WTC11 (cell line): ENCODE data around the gene ORM1. TPM values are rescaled to one million over a fixed set of nuclear protein-coding genes. Genes with fewer than 3 reads are reported as not detected.

Experiments
- ATAC-seq: fragments of 200-7000 bp; cut with Tn5 transposase; 2 replicates; pipeline ENCODE4 v1.10.0; 2021; ENCODE audit warnings: mild to moderate bottlenecking, moderate library complexity
- CTCF ChIA-PET: fragments of 300-600 bp; sonication (Branson Sonifier 250); formaldehyde crosslinking; loops from one replicate; lab custom pipeline; 2021; ENCODE audit warnings: antibody characterized with exemption; lab: Charles Lee
- POLR2A ChIA-PET: fragments of 350-600 bp; sonication (Branson Sonifier 250); formaldehyde crosslinking; loops from one replicate; lab custom pipeline; 2021; ENCODE audit warnings: antibody characterized with exemption; lab: Charles Lee
- DNase-seq: peaks from one replicate; pipeline ENCODE4 v3.0.0; 2021; ENCODE audit warnings: low spot score
- H3K27ac Mint-ChIP-seq: 2 replicates; pipeline ENCODE4 v1.8.0; 2021; ENCODE audit warnings: mixed read lengths
- H3K27me3 Mint-ChIP-seq: 2 replicates; pipeline ENCODE4 v1.8.0; 2021; ENCODE audit warnings: low read depth, mild to moderate bottlenecking, moderate library complexity, mixed read lengths
- H3K36me3 Mint-ChIP-seq: 2 replicates; pipeline ENCODE4 v1.8.0; 2021; ENCODE audit warnings: mixed read lengths
- H3K4me1 Mint-ChIP-seq: 2 replicates; pipeline ENCODE4 v1.8.0; 2022; ENCODE audit warnings: mixed read lengths
- H3K4me3 Mint-ChIP-seq: 2 replicates; pipeline ENCODE4 v1.8.0; 2021; ENCODE audit warnings: mild to moderate bottlenecking, moderate library complexity, mixed read lengths
- H3K9me3 Mint-ChIP-seq: 2 replicates; pipeline ENCODE4 v1.8.0; 2021; ENCODE audit warnings: mixed read lengths
- AFF4 ChIP-seq: sonication (generic); formaldehyde crosslinking; IDR thresholded peaks from 2 replicates; pipeline ENCODE4 v1.8.1; 2023; ENCODE audit warnings: mild to moderate bottlenecking, missing genetic modification reagents, borderline replicate concordance
- ATF6 ChIP-seq: sonication (generic); formaldehyde crosslinking; IDR thresholded peaks from 2 replicates; pipeline ENCODE4 v1.8.1; 2023; ENCODE audit warnings: mild to moderate bottlenecking, missing genetic modification reagents
- CREB1 ChIP-seq: sonication (generic); formaldehyde crosslinking; IDR thresholded peaks from 2 replicates; pipeline ENCODE4 v1.8.0; 2023; ENCODE audit warnings: mild to moderate bottlenecking, missing genetic modification reagents
- ELF4 ChIP-seq: sonication (generic); formaldehyde crosslinking; IDR thresholded peaks from 2 replicates; pipeline ENCODE4 v1.8.1; 2022; ENCODE audit warnings: low read depth, mild to moderate bottlenecking, moderate library complexity, missing genetic modification reagents
- ESRRA ChIP-seq: sonication (generic); formaldehyde crosslinking; IDR thresholded peaks from 2 replicates; pipeline ENCODE4 v1.8.1; 2022; ENCODE audit warnings: mild to moderate bottlenecking, missing genetic modification reagents, borderline replicate concordance
- ETV6 ChIP-seq: sonication (generic); formaldehyde crosslinking; IDR thresholded peaks from 2 replicates; pipeline ENCODE4 v1.8.1; 2022; ENCODE audit warnings: mild to moderate bottlenecking, missing genetic modification reagents
- FOXP1 ChIP-seq: sonication (generic); formaldehyde crosslinking; IDR thresholded peaks from 2 replicates; pipeline ENCODE4 v1.8.0; 2022; ENCODE audit warnings: missing genetic modification reagents, mild to moderate bottlenecking, moderate library complexity, borderline replicate concordance
- GABPB1 ChIP-seq: sonication (generic); formaldehyde crosslinking; IDR thresholded peaks from 2 replicates; pipeline ENCODE4 v1.8.1; 2023; ENCODE audit warnings: mild to moderate bottlenecking, missing genetic modification reagents
- GTF2I ChIP-seq: fragments of 250-450 bp; sonication (Bioruptor Pico); conservative IDR thresholded peaks from 2 replicates; pipeline ENCODE4 v1.4.0; 2021; ENCODE audit warnings: mild to moderate bottlenecking
- HMGA2 ChIP-seq: fragments of 250-450 bp; sonication (Bioruptor Pico); IDR thresholded peaks from 2 replicates; pipeline ENCODE4 v1.4.0; 2021; ENCODE audit warnings: mild to moderate bottlenecking, moderate library complexity
- JAZF1 ChIP-seq: fragments of 250-450 bp; sonication (Bioruptor Pico); IDR thresholded peaks from 2 replicates; pipeline ENCODE4 v1.9.0; 2021; ENCODE audit warnings: moderate library complexity, mild to moderate bottlenecking, inconsistent platforms
- JUN ChIP-seq: sonication (generic); formaldehyde crosslinking; IDR thresholded peaks from 2 replicates; pipeline ENCODE4 v1.8.0; 2023; ENCODE audit warnings: mild to moderate bottlenecking, missing genetic modification reagents
- NR2C2 ChIP-seq: sonication (generic); formaldehyde crosslinking; IDR thresholded peaks from 2 replicates; pipeline ENCODE4 v1.8.0; 2022; ENCODE audit warnings: mild to moderate bottlenecking, missing genetic modification reagents
- RORB ChIP-seq: fragments of 250-450 bp; sonication (Bioruptor Pico); IDR thresholded peaks from 2 replicates; pipeline ENCODE4 v1.9.0; 2021; ENCODE audit warnings: mild to moderate bottlenecking
- TEAD4 ChIP-seq: sonication (generic); formaldehyde crosslinking; IDR thresholded peaks from 2 replicates; pipeline ENCODE4 v1.8.0; 2022; ENCODE audit warnings: mild to moderate bottlenecking, missing genetic modification reagents
- USF2 ChIP-seq: sonication (generic); formaldehyde crosslinking; IDR thresholded peaks from 2 replicates; pipeline ENCODE4 v1.8.1; 2023; ENCODE audit warnings: mild to moderate bottlenecking, missing genetic modification reagents, moderate library complexity
- ZNF317 ChIP-seq: sonication (generic); formaldehyde crosslinking; IDR thresholded peaks from 2 replicates; pipeline ENCODE4 v1.8.1; 2023; ENCODE audit warnings: low read depth, mild to moderate bottlenecking, moderate library complexity, missing genetic modification reagents, borderline replicate concordance
- ZSCAN18 ChIP-seq: fragments of 250-450 bp; sonication (Bioruptor Pico); IDR thresholded peaks from 2 replicates; pipeline ENCODE4 v2.1.2; 2022; ENCODE audit warnings: mild to moderate bottlenecking, moderate library complexity
- total RNA-seq: library from RNA; stranded (reverse); gene quantifications from 3 replicates; pipeline ENCODE4 v1.2.3, GENCODE V29; 2021
- TF ChIP-seq, protein P1 (sequence below): sonication (generic); formaldehyde crosslinking; IDR thresholded peaks from 2 replicates; pipeline ENCODE4 v1.8.1; 2022; ENCODE audit warnings: missing genetic modification reagents, borderline replicate concordance
- TF ChIP-seq, protein P2 (sequence below): fragments of 250-450 bp; sonication (Bioruptor Pico); IDR thresholded peaks from 2 replicates; pipeline ENCODE4 v1.9.0; 2021; ENCODE audit warnings: mild to moderate bottlenecking
- TF ChIP-seq, protein P3 (sequence below): sonication (generic); formaldehyde crosslinking; IDR thresholded peaks from 2 replicates; pipeline ENCODE4 v1.8.0; 2022; ENCODE audit warnings: mild to moderate bottlenecking, missing genetic modification reagents

The ORM1 gene
- total RNA-seq, 1 experiment from 2014 or later = 3.9 TPM

GRCh38 chr9:114288193-114289091 is 34.5 kb upstream of the ORM1 start:
- peaks cover 26% of the 10 kb centered on the region for H3K36me3 Mint-ChIP-seq
- TF ChIP-seq, protein P1, sequence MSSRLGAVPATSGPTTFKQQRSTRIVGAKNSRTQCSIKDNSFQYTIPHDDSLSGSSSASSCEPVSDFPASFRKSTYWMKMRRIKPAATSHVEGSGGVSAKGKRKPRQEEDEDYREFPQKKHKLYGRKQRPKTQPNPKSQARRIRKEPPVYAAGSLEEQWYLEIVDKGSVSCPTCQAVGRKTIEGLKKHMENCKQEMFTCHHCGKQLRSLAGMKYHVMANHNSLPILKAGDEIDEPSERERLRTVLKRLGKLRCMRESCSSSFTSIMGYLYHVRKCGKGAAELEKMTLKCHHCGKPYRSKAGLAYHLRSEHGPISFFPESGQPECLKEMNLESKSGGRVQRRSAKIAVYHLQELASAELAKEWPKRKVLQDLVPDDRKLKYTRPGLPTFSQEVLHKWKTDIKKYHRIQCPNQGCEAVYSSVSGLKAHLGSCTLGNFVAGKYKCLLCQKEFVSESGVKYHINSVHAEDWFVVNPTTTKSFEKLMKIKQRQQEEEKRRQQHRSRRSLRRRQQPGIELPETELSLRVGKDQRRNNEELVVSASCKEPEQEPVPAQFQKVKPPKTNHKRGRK (CRISPR knock-in tag) = no peak
- 0 out of 2 replicates have a peak, but pooled peaks have one; percentile 48 for TF ChIP-seq FOXP1 (CRISPR knock-in tag)
- no peak for TF ChIP-seq TEAD4 (CRISPR knock-in tag)
- ATAC-seq (peak; percentile 53), DNase-seq (peak; percentile 43)
- CTCF ChIA-PET = interaction anchor here (0.7 to 9.0 kb wide), 11 partner anchors 24 to 630 kb away, joined by 3 to 232 read pairs (median 5); partner anchors contain the start of genes COL27A1 and KIF12
- no peaks in the 10 kb centered on the region for H3K27me3 Mint-ChIP-seq
- H3K9me3 Mint-ChIP-seq = peaks cover 4% of the 10 kb centered on the region; the same call in 1 of the 2 replicates
- no peak overlapping the region for H3K4me3 Mint-ChIP-seq
- H3K4me1 Mint-ChIP-seq = peaks cover 7% of the 10 kb centered on the region
- H3K27ac Mint-ChIP-seq = peak overlapping the region; percentile 68; the same call in 1 of the 2 replicates
- POLR2A ChIA-PET = no interaction called here

- DNase-seq = no peak
- CTCF ChIA-PET = interaction anchor here (0.8 to 9.0 kb wide), 5 partner anchors 134 to 631 kb away, joined by 3 to 232 read pairs (median 49); partner anchors contain the start of genes COL27A1 and KIF12
- no peak for TF ChIP-seq AFF4
- TF ChIP-seq, protein P2, sequence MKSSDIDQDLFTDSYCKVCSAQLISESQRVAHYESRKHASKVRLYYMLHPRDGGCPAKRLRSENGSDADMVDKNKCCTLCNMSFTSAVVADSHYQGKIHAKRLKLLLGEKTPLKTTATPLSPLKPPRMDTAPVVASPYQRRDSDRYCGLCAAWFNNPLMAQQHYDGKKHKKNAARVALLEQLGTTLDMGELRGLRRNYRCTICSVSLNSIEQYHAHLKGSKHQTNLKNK (CRISPR knock-in tag) = no peak
- TF ChIP-seq, protein P1 (CRISPR knock-in tag) = no peak
- no peak for TF ChIP-seq HMGA2 (CRISPR knock-in tag)
- TF ChIP-seq RORB (CRISPR knock-in tag) = no peak
- TF ChIP-seq ELF4 (CRISPR knock-in tag) = no peak
- no peak for TF ChIP-seq ESRRA
- TF ChIP-seq ETV6 (CRISPR knock-in tag) = no peak
- no peak for TF ChIP-seq GTF2I
- no peak for TF ChIP-seq ZNF317
- TF ChIP-seq NR2C2 (CRISPR knock-in tag) = no peak
- TF ChIP-seq ATF6 = no peak
- no peak for TF ChIP-seq CREB1 (CRISPR knock-in tag)
- TF ChIP-seq, protein P3, sequence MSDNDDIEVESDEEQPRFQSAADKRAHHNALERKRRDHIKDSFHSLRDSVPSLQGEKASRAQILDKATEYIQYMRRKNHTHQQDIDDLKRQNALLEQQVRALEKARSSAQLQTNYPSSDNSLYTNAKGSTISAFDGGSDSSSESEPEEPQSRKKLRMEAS (CRISPR knock-in tag) = no peak
- no peak for TF ChIP-seq GABPB1 (CRISPR knock-in tag)
- no peak for TF ChIP-seq USF2 (CRISPR knock-in tag)
- no peak for TF ChIP-seq JUN (CRISPR knock-in tag)
- no peak for TF ChIP-seq JAZF1 (CRISPR knock-in tag)
- no peak for TF ChIP-seq ZSCAN18
Measured at GRCh38 chr9:114289106-114289505, 33.8 kb upstream of the ORM1 start.

More at GRCh38 chr9:114289106-114289505, 33.8 kb upstream of the ORM1 start:
- POLR2A ChIA-PET = no interaction called here
- H3K27me3 Mint-ChIP-seq = no peaks in the 10 kb centered on the region
- peaks cover 6% of the 10 kb centered on the region; the same call in 1 of the 2 replicates for H3K9me3 Mint-ChIP-seq
- H3K4me1 Mint-ChIP-seq = peaks cover 7% of the 10 kb centered on the region
- peaks cover 29% of the 10 kb centered on the region for H3K36me3 Mint-ChIP-seq
- no peak overlapping the region for H3K27ac Mint-ChIP-seq
- H3K4me3 Mint-ChIP-seq = no peak overlapping the region
- ATAC-seq = no peak
